SU-DHL-6 (cell line): Measurements from ENCODE around the gene MAPT.

Source experiments
- H2AFZ ChIP-seq: fragments of 200-600 bp; sonication (generic); 2 replicates; pipeline ENCODE4 v1.6.1; 2014; ENCODE audit warnings: low read depth, mild to moderate bottlenecking, moderate library complexity, mixed read lengths, antibody characterized with exemption, low read length; ENCODE audit not compliant: severe bottlenecking
- H3F3A ChIP-seq: fragments of 200-600 bp; shearing (Covaris generic); 2 replicates; pipeline ENCODE4 v1.6.0; 2016; ENCODE audit warnings: antibody characterized with exemption, mild to moderate bottlenecking; ENCODE audit not compliant: insufficient read depth
- H3K27ac ChIP-seq: fragments of 200-600 bp; sonication (generic); 2 replicates; pipeline ENCODE4 v1.5.1; 2016; ENCODE audit warnings: low read depth, mild to moderate bottlenecking, low read length, moderate library complexity, mixed read lengths
- H3K27me3 ChIP-seq: fragments of 200-600 bp; sonication (generic), shearing (Covaris generic); 2 replicates; pipeline ENCODE4 v1.6.0; 2014; ENCODE audit warnings: mild to moderate bottlenecking, low read length
- H3K36me3 ChIP-seq: fragments of 200-600 bp; sonication (generic); 2 replicates; pipeline ENCODE4 v1.6.1; 2014; ENCODE audit warnings: mild to moderate bottlenecking, low read length, mixed read lengths
- H3K4me2 ChIP-seq: fragments of 300-600, 200-600 bp; shearing (Covaris generic), sonication (generic); 2 replicates; pipeline ENCODE4 v1.6.0; 2014; ENCODE audit warnings: low read length, low read depth, mild to moderate bottlenecking; ENCODE audit not compliant: poor library complexity, severe bottlenecking
- H3K4me3 ChIP-seq: fragments of 200-600 bp; sonication (generic); 2 replicates; pipeline ENCODE4 v1.5.1; 2014; ENCODE audit warnings: antibody characterized with exemption, low read length, mild to moderate bottlenecking, mixed read lengths; ENCODE audit not compliant: insufficient read depth, poor library complexity, severe bottlenecking
- H3K79me2 ChIP-seq: fragments of 200-600 bp; sonication (generic); 2 replicates; pipeline ENCODE4 v1.6.1; 2014; ENCODE audit warnings: mild to moderate bottlenecking, low read length, moderate library complexity; ENCODE audit not compliant: insufficient read depth
- H3K9ac ChIP-seq: fragments of 200-600 bp; sonication (generic); 2 replicates; pipeline ENCODE4 v1.7.0; 2014; ENCODE audit warnings: mild to moderate bottlenecking, low read length
- H3K9me2 ChIP-seq: fragments of 200-600 bp; sonication (generic); replicated peaks from 2 replicates; pipeline ENCODE4 v1.6.1; 2014; ENCODE audit warnings: low read length; ENCODE audit not compliant: insufficient read depth
- H3K9me3 ChIP-seq: fragments of 200-600 bp; sonication (generic); 2 replicates; pipeline ENCODE4 v1.6.1; 2014; ENCODE audit warnings: low read length, mixed read lengths; ENCODE audit not compliant: insufficient read depth
- H4K20me1 ChIP-seq: fragments of 200-600 bp; sonication (generic); 2 replicates; pipeline ENCODE4 v1.6.1; 2014; ENCODE audit warnings: low read depth, mild to moderate bottlenecking, antibody characterized with exemption, low read length, moderate library complexity, mixed read lengths
- EZH2phosphoT487 ChIP-seq: fragments of 200-600 bp; sonication (generic), shearing (Covaris generic); conservative IDR thresholded peaks from 2 replicates; pipeline ENCODE4 v1.6.1; 2018; ENCODE audit warnings: mild to moderate bottlenecking, antibody characterized with exemption, low read length, moderate library complexity, mixed read lengths
- TF ChIP-seq, protein P1 (sequence below): fragments of 200-600 bp; sonication (generic); IDR thresholded peaks from one replicate; pipeline ENCODE4 v1.5.1; 2017; ENCODE audit warnings: antibody characterized with exemption, mild to moderate bottlenecking, low read length, moderate library complexity; ENCODE audit not compliant: insufficient read depth, poor library complexity, severe bottlenecking

The MAPT gene

DNA sequence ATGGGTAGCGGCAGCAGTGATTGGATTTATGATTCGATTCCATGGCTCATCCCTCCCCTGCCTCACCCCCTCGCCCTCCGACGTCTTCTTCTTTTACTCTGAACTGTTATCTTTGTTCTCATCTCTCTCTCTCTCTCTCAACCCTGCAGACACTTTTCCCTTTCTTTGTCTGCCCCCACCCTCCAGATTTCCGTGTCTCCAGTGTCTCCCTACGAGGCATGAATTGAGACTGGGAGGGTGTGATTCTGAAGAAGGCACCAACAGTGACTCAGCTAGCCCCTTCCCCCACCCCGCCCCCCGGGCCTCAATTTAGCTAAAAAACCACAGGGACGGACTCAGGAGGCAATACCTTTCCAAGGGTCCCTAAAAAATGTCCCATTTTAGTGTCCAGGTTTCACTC lies 57.0 kb downstream of the MAPT start:
- no peak overlapping the region for H3K9ac ChIP-seq
- no peak overlapping the region for H3K4me3 ChIP-seq
- no peaks in the 10 kb centered on the region for H3F3A ChIP-seq
- H3K9me3 ChIP-seq: no peaks in the 10 kb centered on the region
- no peaks in the 10 kb centered on the region for H3K79me2 ChIP-seq
- H3K27ac ChIP-seq: no peak overlapping the region
- H3K9me2 ChIP-seq: no peaks in the 10 kb centered on the region
- H3K4me2 ChIP-seq: no peak overlapping the region
- H4K20me1 ChIP-seq: no peaks in the 10 kb centered on the region
- TF ChIP-seq, protein P1, sequence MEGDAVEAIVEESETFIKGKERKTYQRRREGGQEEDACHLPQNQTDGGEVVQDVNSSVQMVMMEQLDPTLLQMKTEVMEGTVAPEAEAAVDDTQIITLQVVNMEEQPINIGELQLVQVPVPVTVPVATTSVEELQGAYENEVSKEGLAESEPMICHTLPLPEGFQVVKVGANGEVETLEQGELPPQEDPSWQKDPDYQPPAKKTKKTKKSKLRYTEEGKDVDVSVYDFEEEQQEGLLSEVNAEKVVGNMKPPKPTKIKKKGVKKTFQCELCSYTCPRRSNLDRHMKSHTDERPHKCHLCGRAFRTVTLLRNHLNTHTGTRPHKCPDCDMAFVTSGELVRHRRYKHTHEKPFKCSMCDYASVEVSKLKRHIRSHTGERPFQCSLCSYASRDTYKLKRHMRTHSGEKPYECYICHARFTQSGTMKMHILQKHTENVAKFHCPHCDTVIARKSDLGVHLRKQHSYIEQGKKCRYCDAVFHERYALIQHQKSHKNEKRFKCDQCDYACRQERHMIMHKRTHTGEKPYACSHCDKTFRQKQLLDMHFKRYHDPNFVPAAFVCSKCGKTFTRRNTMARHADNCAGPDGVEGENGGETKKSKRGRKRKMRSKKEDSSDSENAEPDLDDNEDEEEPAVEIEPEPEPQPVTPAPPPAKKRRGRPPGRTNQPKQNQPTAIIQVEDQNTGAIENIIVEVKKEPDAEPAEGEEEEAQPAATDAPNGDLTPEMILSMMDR: no peak
- no peak for TF ChIP-seq EZH2phosphoT487
- no peak overlapping the region for H2AFZ ChIP-seq
- no peaks in the 10 kb centered on the region for H3K36me3 ChIP-seq
- no peaks in the 10 kb centered on the region for H3K27me3 ChIP-seq

GRCh38 chr17:45951941-45952340 lies 57.6 kb downstream of the MAPT start:
- Histone ChIP-seq H2AFZ (no peak overlapping the region), H4K20me1 (no peaks in the 10 kb centered on the region), H3K79me2 (no peaks in the 10 kb centered on the region), H3K27me3 (no peaks in the 10 kb centered on the region), H3K9me3 (no peaks in the 10 kb centered on the region), H3K9me2 (no peaks in the 10 kb centered on the region), H3K36me3 (no peaks in the 10 kb centered on the region), H3K4me2 (no peak overlapping the region), H3K9ac (no peak overlapping the region), H3K4me3 (no peak overlapping the region), H3K27ac (no peak overlapping the region), H3F3A (no peaks in the 10 kb centered on the region)
- TF ChIP-seq EZH2phosphoT487: no peak
- TF ChIP-seq, protein P1: no peak

DNA sequence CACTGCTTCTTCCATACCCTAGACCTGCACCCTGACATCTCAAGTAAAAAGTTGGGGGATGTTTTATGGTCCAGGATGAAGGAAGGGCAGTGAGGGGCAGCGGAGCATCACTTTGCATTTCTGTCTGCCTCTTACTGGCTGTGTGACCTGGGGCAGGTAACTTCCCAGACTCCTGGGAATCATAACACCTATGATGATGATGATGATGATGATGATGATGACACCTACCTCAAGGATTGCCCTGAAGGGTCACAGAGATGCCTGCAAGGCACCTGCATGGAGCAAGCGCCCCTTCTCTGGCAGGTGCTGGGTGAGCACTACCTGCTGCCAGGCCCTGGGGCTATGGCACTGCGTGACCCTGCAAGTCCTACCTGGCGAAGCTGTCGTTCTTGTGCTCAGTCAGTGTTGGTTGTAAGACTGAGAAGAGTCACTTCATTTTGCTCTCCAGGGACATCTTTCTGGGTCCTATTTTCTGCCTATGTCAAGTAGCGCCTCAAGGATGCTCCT lies 58.5 kb downstream of the MAPT start:
- H3K4me2 ChIP-seq: no peak overlapping the region
- H3K9me3 ChIP-seq: no peaks in the 10 kb centered on the region
- no peaks in the 10 kb centered on the region for H4K20me1 ChIP-seq
- no peak for TF ChIP-seq EZH2phosphoT487
- TF ChIP-seq, protein P1: no peak
- no peak overlapping the region for H2AFZ ChIP-seq
- H3K9ac ChIP-seq: no peak overlapping the region
- no peaks in the 10 kb centered on the region for H3F3A ChIP-seq
- H3K36me3 ChIP-seq: no peaks in the 10 kb centered on the region
- H3K79me2 ChIP-seq: no peaks in the 10 kb centered on the region
- H3K27me3 ChIP-seq: no peaks in the 10 kb centered on the region
- no peak overlapping the region for H3K27ac ChIP-seq
- no peak overlapping the region for H3K4me3 ChIP-seq
- H3K9me2 ChIP-seq: no peaks in the 10 kb centered on the region

- Histone ChIP-seq H3K9ac (no peak overlapping the region), H3K79me2 (no peaks in the 10 kb centered on the region), H2AFZ (no peak overlapping the region), H3K9me3 (no peaks in the 10 kb centered on the region), H3K9me2 (no peaks in the 10 kb centered on the region), H3K4me2 (no peak overlapping the region), H3K36me3 (no peaks in the 10 kb centered on the region), H3K4me3 (no peak overlapping the region), H4K20me1 (no peaks in the 10 kb centered on the region), H3K27ac (no peak overlapping the region), H3K27me3 (no peaks in the 10 kb centered on the region), H3F3A (no peaks in the 10 kb centered on the region)
- no peak for TF ChIP-seq EZH2phosphoT487
- TF ChIP-seq, protein P1: no peak
These were observed 59.2 kb downstream of the MAPT start for GRCh38 chr17:45953561-45953960.
